A549 (cell line): Measurements from ENCODE around the gene MRPL28. TPM values are rescaled to one million over a fixed set of nuclear protein-coding genes. Genes with fewer than 3 reads are reported as not detected.
"Not testable (repeated sequence)": the region's sequence is repeated elsewhere in the genome, so short reads cannot be mapped to it uniquely, and the experiment has no call there.

ENCODE experiments used
- ATAC-seq, 2 experiments: fragments of 200-7000 bp in 1 of 2; fragments of >200 bp in 1 of 2; cut with Nextera tagmentation in 1 of 2; cut with Tn5 transposase in 1 of 2; 3 replicates each; pipeline versions ENCODE4 v1.8.0 to v1.9.1; 2018 to 2020; ENCODE audit warnings: mild to moderate bottlenecking in 1 of 2, moderate library complexity in 1 of 2
- CTCF ChIA-PET: fragments of 300-600 bp; sonication (Branson Sonifier 250); formaldehyde crosslinking; extraction: SDS; loops from one replicate; lab custom pipeline; 2021; ENCODE audit warnings: antibody characterized with exemption, inconsistent platforms; lab: Yijun Ruan, JAX
- POLR2A ChIA-PET: fragments of 350-600 bp; formaldehyde crosslinking; extraction: SDS; loops from one replicate; lab custom pipeline; 2021; ENCODE audit warnings: antibody characterized with exemption, inconsistent platforms; lab: Yijun Ruan, JAX
- DNase-seq, 2 experiments: peaks; one replicate each; pipeline versions ENCODE4 v3.0.0 to v3.0.0-alpha.2; 2011 to 2016; ENCODE audit warnings: low read depth in 1 of 2, low spot score in 1 of 2
- FAIRE-seq: peaks from 2 replicates; lab custom pipeline; 2011; peaks lifted over from hg19 to GRCh38; lab: Jason Lieb, UNC
- H3K27ac ChIP-seq, 2 experiments: fragments of >200 bp; sonication (Bioruptor Twin); formaldehyde crosslinking; 3 replicates each; pipeline ENCODE4 v1.5.1; 2016 to 2017
- H3K4me1 ChIP-seq: fragments of >200 bp; sonication (Bioruptor Twin); formaldehyde crosslinking; 3 replicates; pipeline ENCODE4 v1.6.1; 2016
- H3K4me2 ChIP-seq: fragments of >200 bp; sonication (Bioruptor Twin); formaldehyde crosslinking; 3 replicates; pipeline ENCODE4 v1.6.1; 2016
- H3K4me3 ChIP-seq: fragments of >200 bp; sonication (Bioruptor Twin); formaldehyde crosslinking; 3 replicates; pipeline ENCODE4 v1.5.1; 2016
- H3K9me3 ChIP-seq: fragments of >200 bp; sonication (Bioruptor Twin); formaldehyde crosslinking; 3 replicates; pipeline ENCODE4 v1.6.1; 2016
- BHLHE40 ChIP-seq: IDR thresholded peaks from 2 replicates; pipeline ENCODE4 v1.6.1; 2012; ENCODE audit warnings: low read depth, low read length, inconsistent platforms
- CBX2 ChIP-seq: fragments of 200-600 bp; sonication (generic); IDR thresholded peaks from 2 replicates; pipeline ENCODE4 v1.6.1; 2016; ENCODE audit warnings: low read depth, mild to moderate bottlenecking, borderline replicate concordance
- EHMT2 ChIP-seq: fragments of 200-600 bp; sonication (generic); IDR thresholded peaks from 2 replicates; pipeline ENCODE4 v1.6.1; 2016; ENCODE audit warnings: antibody characterized with exemption, low read depth, mild to moderate bottlenecking, moderate library complexity
- FOSB ChIP-seq: fragments of 250-450 bp; sonication (Bioruptor Pico); IDR thresholded peaks from 2 replicates; pipeline ENCODE4 v1.5.0; 2020; ENCODE audit warnings: mild to moderate bottlenecking, moderate library complexity
- FOSL2 ChIP-seq, 2 experiments: fragments of 450-650 bp in 1 of 2; fragments of >200 bp in 1 of 2; sonication (Bioruptor Twin) in 1 of 2; formaldehyde crosslinking; IDR thresholded peaks; 2 replicates each; pipeline versions ENCODE4 v1.5.0 to v1.6.1; 2016 to 2020; ENCODE audit warnings: mild to moderate bottlenecking in 1 of 2, moderate library complexity in 1 of 2
- HDAC2 ChIP-seq: fragments of 200-600 bp; sonication (generic); IDR thresholded peaks from 2 replicates; pipeline ENCODE4 v1.6.1; 2016
- HEYL ChIP-seq: fragments of 250-450 bp; sonication (Bioruptor Pico); IDR thresholded peaks from 2 replicates; pipeline ENCODE4 v1.8.0; 2021; ENCODE audit warnings: mild to moderate bottlenecking, moderate library complexity
- HOXA7 ChIP-seq: fragments of 250-450 bp; sonication (Bioruptor Pico); IDR thresholded peaks from 2 replicates; pipeline ENCODE4 v1.5.0; 2020; ENCODE audit warnings: mild to moderate bottlenecking, moderate library complexity
- HOXB13 ChIP-seq: fragments of 250-450 bp; sonication (Bioruptor Pico); IDR thresholded peaks from 2 replicates; pipeline ENCODE4 v1.5.0; 2020; ENCODE audit warnings: low read depth, mild to moderate bottlenecking, moderate library complexity
- JUN ChIP-seq, 2 experiments: fragments of >200 bp; sonication (Bioruptor Twin); formaldehyde crosslinking; IDR thresholded peaks; 2 replicates in 1 of 2; 3 replicates in 1 of 2; pipeline ENCODE4 v1.6.1; 2016 to 2017
- JUNB ChIP-seq: fragments of >200 bp; sonication (Bioruptor Twin); formaldehyde crosslinking; IDR thresholded peaks from 2 replicates; pipeline ENCODE4 v1.6.1; 2016
- KDM1A ChIP-seq: fragments of 200-600 bp; sonication (generic); IDR thresholded peaks from 2 replicates; pipeline ENCODE4 v1.6.1; 2016; ENCODE audit warnings: low read depth, mild to moderate bottlenecking
- KDM5A ChIP-seq: fragments of 200-600 bp; sonication (generic); IDR thresholded peaks from 2 replicates; pipeline ENCODE4 v1.6.1; 2016; ENCODE audit warnings: antibody characterized with exemption, mild to moderate bottlenecking
- MAFK ChIP-seq: fragments of 450-650 bp; IDR thresholded peaks from 2 replicates; pipeline ENCODE4 v1.6.1; 2014; ENCODE audit not compliant: partially characterized antibody
- NFE2L2 ChIP-seq: fragments of 150-350 bp; conservative IDR thresholded peaks from 2 replicates; pipeline ENCODE4 v1.6.1; 2014; ENCODE audit warnings: low read length
- NR3C1 ChIP-seq: fragments of >200 bp; sonication (Bioruptor Twin); formaldehyde crosslinking; IDR thresholded peaks from 3 replicates; pipeline ENCODE4 v1.6.1; 2017
- POLR2A ChIP-seq: IDR thresholded peaks from 2 replicates; pipeline ENCODE4 v1.6.1; 2012; ENCODE audit warnings: mild to moderate bottlenecking, low read length
- POLR2AphosphoS2 ChIP-seq: conservative IDR thresholded peaks from 2 replicates; pipeline ENCODE4 v1.6.1; 2012; ENCODE audit warnings: low read length, improper control_type of control experiment, inconsistent platforms
- RARB ChIP-seq: fragments of 250-450 bp; sonication (Bioruptor Pico); IDR thresholded peaks from 2 replicates; pipeline ENCODE4 v1.8.0; 2021; ENCODE audit warnings: mild to moderate bottlenecking, moderate library complexity
- SMC3 ChIP-seq: fragments of >200 bp; sonication (Bioruptor Twin); formaldehyde crosslinking; IDR thresholded peaks from 3 replicates; pipeline ENCODE4 v1.6.1; 2018; ENCODE audit warnings: inconsistent platforms
- WGBS: methylation state at CpG from one replicate; pipeline ENCODE4 v1.1.6; 2017; ENCODE audit errors: missing lambda C conversion rate; 5-methylcytosine and 5-hydroxymethylcytosine counted together
- polyA plus RNA-seq, 4 experiments: library from polyadenylated mRNA; depleted of rRNA in 3 of 4; stranded (reverse); fragments of >200 nt; fragmentation: RNase III in 1 of 4; extraction: RNeasy Plus Mini Kit Qiagen cat#74134 plus additional on column Dnase treatment in 1 of 4; gene quantifications; 2 replicates in 3 of 4; 3 replicates in 1 of 4; pipeline ENCODE4 v1.2.3, GENCODE V29; 2011 to 2017
- TF ChIP-seq, protein P1 (sequence below): fragments of >200 bp; sonication (Bioruptor Twin); formaldehyde crosslinking; IDR thresholded peaks from 3 replicates; pipeline ENCODE4 v1.5.1; 2016
- TF ChIP-seq, protein P2 (sequence below): IDR thresholded peaks from 2 replicates; pipeline ENCODE4 v1.6.1; 2012
- TF ChIP-seq, protein P3 (sequence below): fragments of 200-600 bp; sonication (generic); IDR thresholded peaks from 2 replicates; pipeline ENCODE4 v1.6.1; 2016; ENCODE audit warnings: antibody characterized with exemption, mild to moderate bottlenecking, moderate library complexity
- TF ChIP-seq, protein P4 (sequence below): fragments of >200 bp; sonication (Bioruptor Twin); formaldehyde crosslinking; IDR thresholded peaks from 3 replicates; pipeline ENCODE4 v1.6.1; 2016

Gene MRPL28
- polyA plus RNA-seq, 2 of the 4 experiments (the other 2 are of a cell fraction), result 130 to 139 TPM

DNA sequence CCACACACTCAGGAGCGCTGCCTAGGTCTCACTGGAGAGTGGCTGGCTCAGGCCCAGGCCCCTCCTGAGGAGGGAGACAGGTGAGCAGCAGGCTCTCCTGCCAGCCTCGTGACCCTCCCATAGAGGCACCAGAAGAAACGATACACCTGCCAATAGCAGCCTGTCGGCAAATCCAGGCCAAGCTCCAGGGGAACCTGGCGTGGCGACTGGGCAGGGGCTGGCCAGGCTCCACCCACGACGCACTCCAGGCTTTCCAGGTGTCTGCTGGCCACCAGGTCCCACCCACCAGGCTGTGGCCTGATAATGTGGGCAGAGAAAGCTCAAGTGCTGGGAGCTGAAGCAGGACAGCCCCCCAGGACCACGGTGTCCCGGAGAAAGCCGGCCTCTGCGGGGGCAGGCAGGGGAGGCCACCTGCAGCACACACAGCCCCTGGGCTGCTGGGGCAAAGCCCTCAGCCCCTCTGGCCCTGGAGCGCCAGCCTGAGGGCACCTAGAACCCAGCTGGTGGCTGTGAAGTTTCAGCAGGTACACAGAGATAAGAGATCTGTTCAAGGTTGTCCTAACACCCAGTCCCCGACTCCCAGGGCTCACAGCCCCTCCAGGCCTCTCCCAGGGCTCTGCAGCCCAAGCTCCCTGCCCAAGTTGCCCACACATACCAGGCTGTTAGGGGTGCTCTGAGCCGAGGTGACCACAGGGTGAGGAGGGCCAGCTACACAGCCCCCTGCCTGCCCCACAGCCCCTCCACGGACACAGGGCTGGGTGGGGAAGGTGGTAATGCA lies 9.0 kb upstream of the MRPL28 start (continued):
- TF ChIP-seq, protein P1, sequence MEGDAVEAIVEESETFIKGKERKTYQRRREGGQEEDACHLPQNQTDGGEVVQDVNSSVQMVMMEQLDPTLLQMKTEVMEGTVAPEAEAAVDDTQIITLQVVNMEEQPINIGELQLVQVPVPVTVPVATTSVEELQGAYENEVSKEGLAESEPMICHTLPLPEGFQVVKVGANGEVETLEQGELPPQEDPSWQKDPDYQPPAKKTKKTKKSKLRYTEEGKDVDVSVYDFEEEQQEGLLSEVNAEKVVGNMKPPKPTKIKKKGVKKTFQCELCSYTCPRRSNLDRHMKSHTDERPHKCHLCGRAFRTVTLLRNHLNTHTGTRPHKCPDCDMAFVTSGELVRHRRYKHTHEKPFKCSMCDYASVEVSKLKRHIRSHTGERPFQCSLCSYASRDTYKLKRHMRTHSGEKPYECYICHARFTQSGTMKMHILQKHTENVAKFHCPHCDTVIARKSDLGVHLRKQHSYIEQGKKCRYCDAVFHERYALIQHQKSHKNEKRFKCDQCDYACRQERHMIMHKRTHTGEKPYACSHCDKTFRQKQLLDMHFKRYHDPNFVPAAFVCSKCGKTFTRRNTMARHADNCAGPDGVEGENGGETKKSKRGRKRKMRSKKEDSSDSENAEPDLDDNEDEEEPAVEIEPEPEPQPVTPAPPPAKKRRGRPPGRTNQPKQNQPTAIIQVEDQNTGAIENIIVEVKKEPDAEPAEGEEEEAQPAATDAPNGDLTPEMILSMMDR, result no peak
- TF ChIP-seq NR3C1, result no peak

DNA sequence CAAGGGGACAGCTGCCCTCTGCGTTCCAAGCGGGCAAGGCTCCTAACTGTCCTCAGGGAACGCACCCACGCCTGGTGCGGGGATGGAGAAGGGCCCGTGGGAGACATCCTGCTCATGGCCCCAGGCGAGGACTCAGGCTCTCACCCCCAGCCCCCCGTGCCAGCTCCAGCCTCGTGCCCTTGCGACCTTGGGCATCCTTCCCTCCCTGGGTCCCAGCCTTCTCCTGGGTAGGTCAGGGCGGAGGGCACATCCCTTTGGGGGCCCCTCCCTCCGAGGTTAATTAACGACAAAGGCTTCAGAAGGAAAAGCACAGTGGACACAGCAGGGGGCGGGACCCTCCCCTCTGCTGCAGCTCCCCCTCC lies 8.5 kb upstream of the MRPL28 start:
- CTCF ChIA-PET, result interaction anchor here (1.2 to 3.4 kb wide), 2 partner anchors 8 to 16 kb away, joined by 5 to 11 read pairs; partner anchors contain the start of gene MRPL28

DNA sequence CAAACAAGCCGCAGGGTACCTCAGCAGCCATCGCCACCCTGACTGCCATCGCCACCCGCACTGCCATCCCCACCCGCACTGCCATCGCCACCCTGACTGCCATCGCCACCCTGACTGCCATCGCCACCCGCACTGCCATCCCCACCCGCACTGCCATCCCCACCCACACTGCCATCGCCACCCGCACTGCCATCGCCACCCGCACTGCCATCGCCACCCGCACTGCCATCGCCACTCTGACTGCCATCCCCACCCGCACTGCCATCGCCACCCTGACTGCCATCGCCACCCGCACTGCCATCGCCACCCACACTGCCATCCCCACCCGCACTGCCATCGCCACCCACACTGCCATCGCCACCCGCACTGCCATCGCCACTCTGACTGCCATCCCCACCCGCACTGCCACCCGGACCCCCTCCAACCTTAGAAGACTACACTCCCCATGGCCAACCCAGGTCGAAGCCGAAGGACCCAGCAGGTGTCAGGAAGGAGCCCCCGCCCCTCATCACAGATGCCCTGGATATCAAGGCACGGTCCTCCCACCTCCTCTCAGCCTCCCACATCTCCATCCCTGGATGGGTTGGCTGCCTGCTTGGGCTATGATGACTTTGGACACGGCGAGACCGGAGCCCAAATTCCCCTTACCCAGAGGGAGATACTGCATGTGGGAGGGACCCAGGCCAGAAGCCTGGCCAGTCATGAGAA lies 7.9 kb upstream of the MRPL28 start:
- H3K4me3 ChIP-seq, DNase-seq, H3K9me3 ChIP-seq, ATAC-seq, H3K4me2 ChIP-seq, POLR2A ChIA-PET, FAIRE-seq, H3K27ac ChIP-seq: not testable (repeated sequence)
- WGBS, result 98% methylated on average over 11 of the region's 36 CpGs
- peaks cover 10% of the 10 kb centered on the region; the same call in 2 of the 3 replicates for H3K4me1 ChIP-seq
- CTCF ChIA-PET, result interaction anchor here (3.4 kb wide), 1 partner anchor 16 kb away, joined by 11 read pairs; no protein-coding TSS in a partner anchor

More for the DNA sequence above, 8.5 kb upstream of the MRPL28 start:
- Histone ChIP-seq H3K9me3 (no peaks in the 10 kb centered on the region), H3K4me3 (no peak overlapping the region), H3K27ac (no peak overlapping the region), H3K4me2 (no peak overlapping the region), H3K4me1 (peaks cover 10% of the 10 kb centered on the region; the same call in 2 of the 3 replicates)
- FAIRE-seq (no peak), DNase-seq (no peak), ATAC-seq (no peak)
- 70% methylated on average over 7 of the region's 14 CpGs for WGBS
- TF ChIP-seq EHMT2 (no peak), FOSL2 (IDR thresholded peaks at IDR 0.05) (no peak), FOSL2 (CRISPR knock-in tag; IDR thresholded peaks at IDR 0.05) (no peak), HOXA7 (CRISPR knock-in tag) (no peak), FOSB (CRISPR knock-in tag) (no peak), JUN (IDR thresholded peaks at IDR 0.05) (no peak)
- TF ChIP-seq, protein P2, sequence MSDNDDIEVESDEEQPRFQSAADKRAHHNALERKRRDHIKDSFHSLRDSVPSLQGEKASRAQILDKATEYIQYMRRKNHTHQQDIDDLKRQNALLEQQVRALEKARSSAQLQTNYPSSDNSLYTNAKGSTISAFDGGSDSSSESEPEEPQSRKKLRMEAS, result no peak
- POLR2A ChIA-PET, result no interaction called here

DNA sequence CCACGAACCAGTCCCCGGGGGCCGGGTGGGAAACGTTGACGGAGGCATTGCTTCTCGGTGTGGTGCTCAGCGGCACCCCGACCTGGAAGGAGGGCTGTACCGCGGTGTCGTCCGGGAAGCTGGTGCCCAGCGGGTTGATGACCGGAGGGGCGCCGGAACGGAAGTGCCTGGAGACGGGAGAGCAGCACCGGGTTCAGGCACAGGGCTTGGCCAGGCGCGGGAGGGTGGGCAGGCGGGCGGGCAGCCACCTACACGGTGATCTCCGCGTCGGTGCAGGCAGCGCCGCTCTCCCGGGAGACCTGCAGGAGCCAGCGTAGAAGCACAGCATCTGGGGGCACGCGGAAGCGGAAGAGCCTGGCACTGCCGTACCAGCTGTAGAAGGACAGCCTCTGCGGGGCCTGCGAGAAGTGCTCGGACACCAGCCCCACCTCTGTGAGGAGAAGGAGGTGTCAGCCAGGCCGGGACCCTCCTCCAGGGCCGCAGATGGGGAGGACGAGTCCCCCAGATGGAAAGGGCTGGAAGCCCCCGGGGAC lies 7.1 kb upstream of the MRPL28 start:
- ATAC-seq (no peak), DNase-seq (no peak), FAIRE-seq (no peak)
- no peak overlapping the region for H3K27ac ChIP-seq
- WGBS, result 91% methylated on average over 28 of the region's 42 CpGs
- ChIA-PET CTCF (no interaction called here), POLR2A (no interaction called here)
- no peaks in the 10 kb centered on the region for H3K9me3 ChIP-seq
- no peak overlapping the region for H3K4me3 ChIP-seq
- peaks cover 5% of the 10 kb centered on the region; the same call in 2 of the 3 replicates for H3K4me1 ChIP-seq
- no peak overlapping the region for H3K4me2 ChIP-seq
- TF ChIP-seq NFE2L2 (no peak), HOXB13 (no peak), FOSB (CRISPR knock-in tag) (no peak), EHMT2 (no peak), POLR2A (no peak), KDM1A (no peak), RARB (CRISPR knock-in tag) (no peak), POLR2AphosphoS2 (no peak), BHLHE40 (no peak), SMC3 (no peak), KDM5A (no peak), HDAC2 (no peak), JUNB (no peak), HEYL (CRISPR knock-in tag) (no peak), MAFK (no peak), CBX2 (no peak)
- TF ChIP-seq, protein P3, sequence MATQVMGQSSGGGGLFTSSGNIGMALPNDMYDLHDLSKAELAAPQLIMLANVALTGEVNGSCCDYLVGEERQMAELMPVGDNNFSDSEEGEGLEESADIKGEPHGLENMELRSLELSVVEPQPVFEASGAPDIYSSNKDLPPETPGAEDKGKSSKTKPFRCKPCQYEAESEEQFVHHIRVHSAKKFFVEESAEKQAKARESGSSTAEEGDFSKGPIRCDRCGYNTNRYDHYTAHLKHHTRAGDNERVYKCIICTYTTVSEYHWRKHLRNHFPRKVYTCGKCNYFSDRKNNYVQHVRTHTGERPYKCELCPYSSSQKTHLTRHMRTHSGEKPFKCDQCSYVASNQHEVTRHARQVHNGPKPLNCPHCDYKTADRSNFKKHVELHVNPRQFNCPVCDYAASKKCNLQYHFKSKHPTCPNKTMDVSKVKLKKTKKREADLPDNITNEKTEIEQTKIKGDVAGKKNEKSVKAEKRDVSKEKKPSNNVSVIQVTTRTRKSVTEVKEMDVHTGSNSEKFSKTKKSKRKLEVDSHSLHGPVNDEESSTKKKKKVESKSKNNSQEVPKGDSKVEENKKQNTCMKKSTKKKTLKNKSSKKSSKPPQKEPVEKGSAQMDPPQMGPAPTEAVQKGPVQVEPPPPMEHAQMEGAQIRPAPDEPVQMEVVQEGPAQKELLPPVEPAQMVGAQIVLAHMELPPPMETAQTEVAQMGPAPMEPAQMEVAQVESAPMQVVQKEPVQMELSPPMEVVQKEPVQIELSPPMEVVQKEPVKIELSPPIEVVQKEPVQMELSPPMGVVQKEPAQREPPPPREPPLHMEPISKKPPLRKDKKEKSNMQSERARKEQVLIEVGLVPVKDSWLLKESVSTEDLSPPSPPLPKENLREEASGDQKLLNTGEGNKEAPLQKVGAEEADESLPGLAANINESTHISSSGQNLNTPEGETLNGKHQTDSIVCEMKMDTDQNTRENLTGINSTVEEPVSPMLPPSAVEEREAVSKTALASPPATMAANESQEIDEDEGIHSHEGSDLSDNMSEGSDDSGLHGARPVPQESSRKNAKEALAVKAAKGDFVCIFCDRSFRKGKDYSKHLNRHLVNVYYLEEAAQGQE, result no peak
- TF ChIP-seq, protein P4, sequence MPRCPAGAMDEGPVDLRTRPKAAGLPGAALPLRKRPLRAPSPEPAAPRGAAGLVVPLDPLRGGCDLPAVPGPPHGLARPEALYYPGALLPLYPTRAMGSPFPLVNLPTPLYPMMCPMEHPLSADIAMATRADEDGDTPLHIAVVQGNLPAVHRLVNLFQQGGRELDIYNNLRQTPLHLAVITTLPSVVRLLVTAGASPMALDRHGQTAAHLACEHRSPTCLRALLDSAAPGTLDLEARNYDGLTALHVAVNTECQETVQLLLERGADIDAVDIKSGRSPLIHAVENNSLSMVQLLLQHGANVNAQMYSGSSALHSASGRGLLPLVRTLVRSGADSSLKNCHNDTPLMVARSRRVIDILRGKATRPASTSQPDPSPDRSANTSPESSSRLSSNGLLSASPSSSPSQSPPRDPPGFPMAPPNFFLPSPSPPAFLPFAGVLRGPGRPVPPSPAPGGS, result no peak
